ENCODE measurements around the gene RMP24.

DNA sequence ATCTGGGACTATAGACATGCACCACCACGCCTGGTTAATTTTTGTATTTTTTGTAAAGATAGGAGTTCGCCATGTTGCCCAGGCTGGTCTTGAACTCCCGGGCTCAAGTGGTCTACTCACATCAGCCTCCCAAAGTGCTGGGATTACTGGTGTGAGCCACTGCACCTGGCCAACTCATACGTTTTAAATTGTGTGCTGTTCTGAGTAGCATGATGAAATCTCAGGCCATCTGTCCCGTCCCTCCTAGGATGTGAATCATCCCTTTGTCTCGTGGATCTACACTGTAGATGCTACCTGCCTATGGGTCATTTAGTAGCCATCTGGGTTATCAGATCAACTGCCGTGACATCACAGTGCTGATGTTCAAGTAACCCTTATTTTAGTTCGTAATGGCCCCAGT lies 38.5 kb upstream of the RMP24 start:
- TF ChIP-seq MZF1 (CRISPR knock-in tag; IDR thresholded peaks at IDR 0.05; ENCODE audit: borderline replicate concordance), result no peak
- no peak for TF ChIP-seq MXI1 (IDR thresholded peaks at IDR 0.05; ENCODE audit: borderline replicate concordance, low read depth, low read length)
- TF ChIP-seq EP300 (IDR thresholded peaks at IDR 0.05; ENCODE audit: low read depth in 2 of 2, low read length in 2 of 2), result no peak
- TF ChIP-seq EP300 (CRISPR knock-in tag; IDR thresholded peaks at IDR 0.05; ENCODE audit: borderline replicate concordance), result no peak
- no peak for TF ChIP-seq ZNF567 (CRISPR knock-in tag; IDR thresholded peaks at IDR 0.05; ENCODE audit: borderline replicate concordance)
- TF ChIP-seq TAF1 (CRISPR knock-in tag; IDR thresholded peaks at IDR 0.05), result no peak
- TF ChIP-seq ZBTB8A (CRISPR knock-in tag; IDR thresholded peaks at IDR 0.05; ENCODE audit: borderline replicate concordance, low read depth), result no peak
- no peak for TF ChIP-seq PRDM10 (CRISPR knock-in tag; IDR thresholded peaks at IDR 0.05; ENCODE audit: low read depth)
- TF ChIP-seq, protein P1, sequence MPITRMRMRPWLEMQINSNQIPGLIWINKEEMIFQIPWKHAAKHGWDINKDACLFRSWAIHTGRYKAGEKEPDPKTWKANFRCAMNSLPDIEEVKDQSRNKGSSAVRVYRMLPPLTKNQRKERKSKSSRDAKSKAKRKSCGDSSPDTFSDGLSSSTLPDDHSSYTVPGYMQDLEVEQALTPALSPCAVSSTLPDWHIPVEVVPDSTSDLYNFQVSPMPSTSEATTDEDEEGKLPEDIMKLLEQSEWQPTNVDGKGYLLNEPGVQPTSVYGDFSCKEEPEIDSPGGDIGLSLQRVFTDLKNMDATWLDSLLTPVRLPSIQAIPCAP (CRISPR knock-in tag; IDR thresholded peaks at IDR 0.05; ENCODE audit: low read depth), result no peak
- TF ChIP-seq SMARCC2 (IDR thresholded peaks at IDR 0.05), result no peak
- TF ChIP-seq NFE2 (CRISPR knock-in tag; IDR thresholded peaks at IDR 0.05), result no peak
